22Rv1 (cell line): Measurements from ENCODE around the gene BCL11B.

Source experiments
- H3K27ac ChIP-seq: fragments of 450-650 bp; 2 replicates; pipeline ENCODE4 v1.5.1; 2017
- ZFX ChIP-seq: fragments of 450-650 bp; IDR thresholded peaks from 2 replicates; pipeline ENCODE4 v1.6.1; 2017; ENCODE audit warnings: antibody characterized with exemption, borderline replicate concordance
- TF ChIP-seq, protein P1 (sequence below): fragments of 450-650 bp; IDR thresholded peaks from 2 replicates; pipeline ENCODE4 v1.5.1; 2017; ENCODE audit warnings: mild to moderate bottlenecking

The BCL11B gene

DNA sequence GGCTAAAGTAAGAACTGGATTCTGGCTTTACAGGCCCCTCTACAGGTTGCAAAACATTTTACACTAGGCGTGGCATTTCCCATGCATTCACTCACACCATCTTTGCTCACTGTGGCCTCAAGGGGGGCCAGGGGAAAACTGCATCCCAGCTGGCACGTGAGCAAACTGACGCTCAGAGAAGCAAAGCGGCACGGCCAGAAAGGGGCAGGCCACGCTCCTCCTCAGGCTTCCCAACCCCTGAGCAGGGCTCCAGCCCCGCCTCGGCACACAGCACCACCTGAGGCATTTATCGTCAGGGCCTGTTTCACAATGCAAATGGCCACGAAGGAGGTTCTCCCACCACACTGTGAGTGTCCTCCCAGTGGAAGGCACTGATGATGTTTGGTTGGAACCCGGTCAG lies 90.8 kb downstream of the BCL11B start:
- no peak overlapping the region for H3K27ac ChIP-seq
- TF ChIP-seq ZFX, result no peak
- TF ChIP-seq, protein P1, sequence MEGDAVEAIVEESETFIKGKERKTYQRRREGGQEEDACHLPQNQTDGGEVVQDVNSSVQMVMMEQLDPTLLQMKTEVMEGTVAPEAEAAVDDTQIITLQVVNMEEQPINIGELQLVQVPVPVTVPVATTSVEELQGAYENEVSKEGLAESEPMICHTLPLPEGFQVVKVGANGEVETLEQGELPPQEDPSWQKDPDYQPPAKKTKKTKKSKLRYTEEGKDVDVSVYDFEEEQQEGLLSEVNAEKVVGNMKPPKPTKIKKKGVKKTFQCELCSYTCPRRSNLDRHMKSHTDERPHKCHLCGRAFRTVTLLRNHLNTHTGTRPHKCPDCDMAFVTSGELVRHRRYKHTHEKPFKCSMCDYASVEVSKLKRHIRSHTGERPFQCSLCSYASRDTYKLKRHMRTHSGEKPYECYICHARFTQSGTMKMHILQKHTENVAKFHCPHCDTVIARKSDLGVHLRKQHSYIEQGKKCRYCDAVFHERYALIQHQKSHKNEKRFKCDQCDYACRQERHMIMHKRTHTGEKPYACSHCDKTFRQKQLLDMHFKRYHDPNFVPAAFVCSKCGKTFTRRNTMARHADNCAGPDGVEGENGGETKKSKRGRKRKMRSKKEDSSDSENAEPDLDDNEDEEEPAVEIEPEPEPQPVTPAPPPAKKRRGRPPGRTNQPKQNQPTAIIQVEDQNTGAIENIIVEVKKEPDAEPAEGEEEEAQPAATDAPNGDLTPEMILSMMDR, result no peak

DNA sequence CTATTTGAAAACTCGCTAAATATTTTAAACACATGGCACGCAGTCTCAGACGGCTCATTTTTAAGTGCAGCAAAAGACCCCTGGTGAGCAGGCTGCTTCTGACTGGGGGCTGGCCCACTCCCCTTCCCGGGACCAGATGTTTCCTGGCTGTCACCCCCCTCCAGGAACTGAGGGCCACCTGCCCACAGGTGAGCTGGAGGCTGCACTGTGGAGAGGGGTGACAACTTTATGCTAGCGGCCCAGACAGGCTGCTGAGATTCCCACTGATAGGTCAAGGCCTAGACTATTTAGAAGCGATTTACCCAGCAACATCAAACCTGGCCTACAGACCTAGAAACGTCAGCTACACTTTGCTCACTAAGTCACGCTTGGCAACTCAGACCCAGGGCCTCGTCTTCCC lies 92.1 kb downstream of the BCL11B start:
- TF ChIP-seq, protein P1, result no peak
- TF ChIP-seq ZFX, result no peak
- H3K27ac ChIP-seq, result no peak overlapping the region

DNA sequence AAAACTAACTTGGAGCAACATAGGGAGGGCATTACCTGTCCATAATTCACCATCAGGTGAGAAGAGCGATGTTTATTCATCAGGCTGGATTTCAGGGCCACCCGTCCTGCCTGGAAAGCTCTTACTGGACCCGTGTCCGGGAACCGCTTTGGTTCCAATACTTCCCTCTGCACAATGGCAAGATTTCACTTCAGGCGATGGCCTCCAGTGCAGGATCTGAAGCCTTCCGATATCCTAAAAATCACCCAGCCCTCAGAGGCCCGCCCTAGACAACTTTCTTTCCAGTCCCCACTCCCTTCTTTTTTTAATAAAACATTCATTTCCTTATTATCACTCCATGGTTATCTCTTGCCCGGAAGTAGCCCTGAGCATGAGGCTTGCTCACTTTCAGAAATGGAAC lies 92.5 kb downstream of the BCL11B start:
- no peak overlapping the region for H3K27ac ChIP-seq

DNA sequence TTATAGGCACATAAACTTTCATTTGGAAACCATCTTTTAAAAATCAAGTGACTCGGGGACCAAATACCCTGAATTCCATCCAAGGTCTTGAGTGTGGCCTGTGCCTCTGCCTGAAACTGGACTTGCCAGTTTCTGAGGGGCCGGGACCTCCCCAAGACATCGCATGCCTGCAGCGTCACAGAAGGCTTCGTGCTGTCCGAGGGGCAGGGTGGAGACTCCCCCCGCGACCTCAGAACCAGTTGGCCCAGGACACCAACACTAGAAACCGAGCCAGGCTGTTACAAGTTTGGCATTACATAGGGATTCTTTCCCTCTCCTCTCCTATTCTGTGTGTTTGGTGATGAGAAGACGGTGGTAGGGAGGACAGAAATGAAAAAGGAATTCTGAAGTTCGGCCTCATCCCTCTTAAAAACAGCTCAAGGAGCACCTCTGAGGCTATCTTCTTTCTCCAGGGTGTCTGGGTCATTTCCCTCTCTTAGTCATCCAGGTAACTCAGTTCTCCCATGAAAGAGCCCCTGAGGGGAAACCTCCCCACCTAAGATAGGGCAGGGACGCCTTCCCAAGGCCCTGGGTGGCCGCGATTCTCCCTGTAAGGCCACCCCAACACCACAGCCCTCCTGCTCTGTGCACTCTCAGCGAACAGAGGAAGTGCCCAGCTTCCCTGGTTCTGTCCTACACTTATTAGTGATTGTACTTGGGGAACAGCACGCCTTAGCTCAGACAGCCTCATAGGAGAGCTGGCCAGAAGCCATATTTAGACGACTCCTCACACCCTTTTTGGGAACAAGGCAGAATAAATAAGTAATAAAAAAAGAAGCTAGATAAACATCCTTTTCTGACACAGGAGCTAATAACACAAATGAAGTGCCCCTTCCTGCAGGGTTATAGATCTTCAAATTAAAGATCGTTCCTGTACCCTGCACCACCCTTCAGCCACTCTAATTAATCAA lies 93.8 kb downstream of the BCL11B start:
- H3K27ac ChIP-seq, result no peak overlapping the region
- TF ChIP-seq, protein P1, result no peak
- no peak for TF ChIP-seq ZFX

More for the DNA sequence above, 92.5 kb downstream of the BCL11B start:
- no peak for TF ChIP-seq ZFX
- TF ChIP-seq, protein P1, result no peak

DNA sequence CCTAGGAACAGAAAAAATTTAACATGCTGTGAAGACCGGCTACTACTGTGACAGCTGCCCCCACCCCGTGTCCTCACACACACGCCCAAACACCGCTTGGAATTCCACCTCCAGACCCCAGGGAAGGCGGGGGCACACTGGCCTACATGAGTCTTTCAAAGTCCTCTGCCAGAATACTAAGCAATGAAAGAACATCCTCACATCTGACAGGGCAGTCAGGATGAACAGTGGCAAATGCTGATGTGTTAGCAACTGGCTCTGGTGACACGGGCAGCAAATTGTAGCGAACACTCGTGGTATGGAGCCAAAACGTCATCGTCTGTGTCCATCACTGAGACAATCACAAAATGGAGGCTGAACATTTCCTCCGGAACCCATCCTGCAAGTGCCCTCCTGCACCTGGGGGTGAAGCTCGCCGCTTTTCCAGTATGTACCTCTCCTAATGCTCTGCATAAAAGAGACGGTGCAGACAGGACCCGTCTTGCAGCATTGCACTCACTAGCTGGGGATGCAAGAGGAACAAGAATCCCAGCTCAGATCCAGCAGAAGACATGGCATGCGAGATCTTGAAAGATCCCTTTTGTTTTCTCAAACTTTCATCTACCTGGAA lies 94.8 kb downstream of the BCL11B start:
- no peak overlapping the region for H3K27ac ChIP-seq
- TF ChIP-seq ZFX, result no peak
- TF ChIP-seq, protein P1, result no peak

DNA sequence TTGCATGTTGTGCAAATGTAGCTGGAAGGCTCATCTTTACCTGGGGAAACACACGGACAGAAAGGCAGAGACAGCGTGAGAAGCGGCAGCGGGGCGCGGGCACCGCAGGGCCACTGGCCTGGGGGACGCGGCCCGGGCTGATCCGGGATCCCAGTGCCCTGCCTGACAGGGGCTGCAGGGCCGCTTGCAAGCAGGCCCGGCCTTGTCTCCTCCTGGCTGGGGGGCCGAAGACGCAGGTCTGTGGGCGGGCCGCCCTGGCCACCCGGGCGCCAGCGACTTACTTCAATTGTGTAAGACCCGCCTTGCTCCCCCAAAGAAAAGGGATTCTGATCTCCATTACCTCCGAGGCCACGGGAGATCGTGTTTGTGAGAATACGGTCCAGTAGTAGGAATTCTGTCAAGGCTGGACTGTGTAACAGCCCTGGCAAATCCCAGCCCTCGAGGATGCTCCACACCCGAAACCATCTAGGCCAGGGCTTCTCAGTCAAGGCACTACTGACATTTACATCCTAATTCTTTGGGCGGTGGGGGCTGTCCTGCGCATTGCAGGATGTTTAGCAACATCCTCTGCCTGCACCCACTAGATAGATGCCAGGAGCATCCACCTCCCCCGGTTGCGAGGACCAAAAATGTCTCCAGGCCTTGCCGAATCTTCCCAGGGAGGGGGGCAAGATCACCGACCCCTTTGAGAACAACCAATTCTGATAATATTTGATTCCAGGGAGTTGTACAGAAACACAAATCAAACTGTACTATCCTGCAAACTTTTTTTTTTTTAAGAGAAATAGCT lies 95.6 kb downstream of the BCL11B start:
- TF ChIP-seq, protein P1, result no peak
- TF ChIP-seq ZFX, result no peak
- no peak overlapping the region for H3K27ac ChIP-seq
